ENCODE results near the gene SCYL2. TPM values are rescaled to one million over a fixed set of nuclear protein-coding genes. Genes with fewer than 3 reads are reported as not detected.
"Not testable (repeated sequence)": the region's sequence is repeated elsewhere in the genome, so short reads cannot be mapped to it uniquely, and the experiment has no call there.

SCYL2 gene
- total RNA-seq, 2 experiments from 2014 or later, result 36.4 to 37.4 TPM

DNA sequence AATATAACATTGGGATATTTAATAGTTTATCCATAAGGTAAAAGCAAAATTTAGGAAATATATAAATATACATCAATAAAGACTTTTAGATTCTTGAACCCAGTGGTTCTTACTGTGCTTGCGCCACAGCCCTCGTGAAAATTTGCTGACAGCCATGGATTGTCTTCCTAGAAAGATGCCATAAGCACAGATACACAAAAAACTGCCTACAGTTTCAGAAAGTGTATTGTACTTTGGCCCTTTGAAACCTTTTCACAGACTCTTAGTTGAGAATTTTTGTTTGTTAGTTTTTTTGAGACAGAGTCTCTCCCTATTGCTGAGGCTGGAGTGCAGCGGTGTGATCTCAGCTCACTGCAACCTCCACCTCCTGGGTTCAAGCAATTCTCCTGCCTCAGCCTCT, 28.2 kb upstream of the SCYL2 start:
- H3K9me3 Mint-ChIP-seq, result no peaks in the 10 kb centered on the region
- POLR2A ChIA-PET, result interaction anchor here (0.6 kb wide), 1 partner anchor 815 kb away, joined by 4 read pairs; no protein-coding TSS in a partner anchor
- DNase-seq, result no peak
- no peak overlapping the region for H3K4me3 Mint-ChIP-seq
- H3K27me3 Mint-ChIP-seq, result no peaks in the 10 kb centered on the region
- no peaks in the 10 kb centered on the region for H3K4me1 Mint-ChIP-seq
- H3K36me3 Mint-ChIP-seq (ENCODE audit: low read depth), result no peaks in the 10 kb centered on the region
- CTCF ChIA-PET, result no interaction called here
- H3K27ac Mint-ChIP-seq, result no peak overlapping the region

DNA sequence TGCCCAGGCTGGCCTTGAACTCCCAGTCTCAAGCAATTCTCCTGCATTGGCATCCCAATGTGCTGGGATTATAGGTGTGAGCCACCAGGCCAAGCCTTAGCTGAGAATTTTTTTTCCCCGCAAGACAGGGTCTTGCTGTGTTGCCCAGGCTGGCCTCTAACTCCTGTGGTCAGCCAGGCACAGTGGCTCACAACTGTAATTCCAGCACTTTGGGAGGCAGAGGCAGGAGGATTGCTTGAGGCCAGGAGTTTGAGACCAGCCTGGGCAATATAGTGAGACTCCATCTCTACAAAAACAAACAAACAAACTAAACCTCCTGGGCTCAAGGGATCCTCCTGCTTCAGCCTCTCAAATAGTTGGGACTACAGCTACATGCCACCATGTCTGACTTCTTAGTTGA, 27.4 kb upstream of the SCYL2 start:
- no peak for DNase-seq
- CTCF ChIA-PET, result no interaction called here

DNA sequence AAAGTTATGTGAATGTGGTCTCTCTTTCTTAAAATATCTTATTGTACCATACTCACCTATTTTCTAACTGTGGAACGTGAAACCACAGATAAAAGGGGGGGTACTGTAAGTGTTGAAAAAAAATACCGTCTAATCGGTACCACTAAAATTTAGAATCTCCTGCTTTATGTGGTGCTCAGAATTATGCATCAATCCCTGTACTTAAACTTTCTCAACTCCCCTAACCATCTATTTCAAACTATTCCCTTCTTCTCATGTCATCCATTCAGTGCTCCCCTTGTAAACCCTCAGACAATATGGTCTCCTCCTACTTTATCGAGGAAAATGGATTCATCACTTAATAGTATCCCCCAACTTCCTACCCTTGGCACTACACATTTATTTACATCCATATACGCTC, 23.8 kb upstream of the SCYL2 start:
- no peak overlapping the region for H3K4me3 Mint-ChIP-seq
- CTCF ChIA-PET, result interaction anchor here (0.9 kb wide), 1 partner anchor 88 kb away, joined by 3 read pairs; no protein-coding TSS in a partner anchor
- POLR2A ChIA-PET, result no interaction called here
- DNase-seq, result no peak
- H3K9me3 Mint-ChIP-seq, result no peaks in the 10 kb centered on the region
- H3K36me3 Mint-ChIP-seq (ENCODE audit: low read depth), result no peaks in the 10 kb centered on the region
- no peak overlapping the region for H3K27ac Mint-ChIP-seq
- no peaks in the 10 kb centered on the region for H3K4me1 Mint-ChIP-seq
- H3K27me3 Mint-ChIP-seq, result no peaks in the 10 kb centered on the region

More for the DNA sequence above, 27.4 kb upstream of the SCYL2 start:
- no peaks in the 10 kb centered on the region for H3K9me3 Mint-ChIP-seq
- POLR2A ChIA-PET, result interaction anchor here (0.6 kb wide), 1 partner anchor 816 kb away, joined by 4 read pairs; no protein-coding TSS in a partner anchor
- H3K27me3 Mint-ChIP-seq, result no peaks in the 10 kb centered on the region
- no peak overlapping the region for H3K4me3 Mint-ChIP-seq
- no peaks in the 10 kb centered on the region for H3K4me1 Mint-ChIP-seq
- H3K36me3 Mint-ChIP-seq (ENCODE audit: low read depth), result no peaks in the 10 kb centered on the region
- H3K27ac Mint-ChIP-seq, result no peak overlapping the region

DNA sequence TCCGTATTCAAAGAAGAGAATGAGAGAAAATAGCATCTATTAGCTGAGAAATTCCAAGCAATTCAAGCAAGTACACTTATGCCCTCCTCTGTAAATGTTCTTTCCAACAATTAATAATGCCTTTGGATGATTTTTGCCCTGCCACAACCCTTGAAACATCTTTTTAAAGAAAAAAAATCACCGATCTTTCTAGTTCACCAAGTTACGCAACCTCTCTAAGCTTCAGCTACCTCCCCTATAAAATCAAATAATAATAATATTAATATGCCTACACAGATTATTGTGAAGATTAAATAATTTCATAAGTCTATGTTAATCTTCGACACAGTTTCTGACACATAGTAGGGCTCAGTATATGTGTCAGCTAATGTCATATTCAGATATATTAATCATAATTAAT, 19.2 kb upstream of the SCYL2 start:
- DNase-seq, result no peak
- Mint-ChIP-seq H3K4me1 (no peaks in the 10 kb centered on the region), H3K9me3 (no peaks in the 10 kb centered on the region), H3K36me3 (ENCODE audit: low read depth) (no peaks in the 10 kb centered on the region), H3K27ac (no peak overlapping the region), H3K27me3 (no peaks in the 10 kb centered on the region), H3K4me3 (no peak overlapping the region)
- ChIA-PET POLR2A (no interaction called here), CTCF (no interaction called here)

DNA sequence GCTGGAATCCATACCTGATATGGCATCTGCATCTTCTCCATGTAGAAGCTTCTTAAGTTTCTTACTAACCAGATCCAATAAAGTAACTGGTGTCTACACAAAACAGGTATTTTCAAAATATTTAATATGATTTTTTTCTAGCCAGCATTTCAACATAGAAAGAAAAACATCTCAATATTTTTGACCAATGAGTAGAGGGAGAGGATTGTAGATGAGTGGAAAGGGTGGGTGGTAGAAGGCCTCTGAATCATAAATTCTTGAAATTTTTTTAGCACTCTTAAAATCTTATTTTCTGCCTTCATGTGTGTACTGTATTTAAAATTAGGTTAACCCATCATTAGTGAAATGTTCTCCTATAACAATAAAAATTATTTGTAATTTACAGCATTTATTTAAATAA, 18.1 kb upstream of the SCYL2 start:
- no peak for DNase-seq
- Mint-ChIP-seq H3K4me1 (no peaks in the 10 kb centered on the region), H3K27ac (no peak overlapping the region), H3K27me3 (no peaks in the 10 kb centered on the region), H3K4me3 (no peak overlapping the region), H3K9me3 (no peaks in the 10 kb centered on the region), H3K36me3 (ENCODE audit: low read depth) (no peaks in the 10 kb centered on the region)
- ChIA-PET POLR2A (no interaction called here), CTCF (no interaction called here)

DNA sequence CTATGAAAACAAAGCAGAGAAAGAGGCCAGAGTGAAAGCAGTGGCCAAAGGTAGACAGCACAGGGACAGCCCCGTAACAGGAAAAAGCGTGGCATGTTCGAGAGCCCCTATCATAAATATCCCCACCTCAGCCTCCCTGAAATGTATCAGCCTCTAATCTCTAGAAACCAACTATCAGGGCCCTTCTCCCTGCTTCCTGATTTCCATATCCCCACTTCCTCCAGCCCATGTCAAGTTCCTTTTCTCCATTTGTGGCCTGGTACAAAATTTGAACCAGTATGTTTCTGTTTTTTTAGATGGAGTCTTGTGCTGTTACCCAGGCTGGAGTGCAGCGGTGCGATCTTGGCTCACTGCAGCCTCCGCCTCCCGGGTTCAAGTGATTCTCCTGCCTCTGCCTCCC, 17.0 kb upstream of the SCYL2 start:
- DNase-seq, result no peak
- ChIA-PET CTCF (no interaction called here), POLR2A (no interaction called here)
- H3K4me1 Mint-ChIP-seq, result no peaks in the 10 kb centered on the region
- H3K9me3 Mint-ChIP-seq, result no peaks in the 10 kb centered on the region
- H3K27ac Mint-ChIP-seq, result no peak overlapping the region
- no peak overlapping the region for H3K4me3 Mint-ChIP-seq
- H3K36me3 Mint-ChIP-seq (ENCODE audit: low read depth), result no peaks in the 10 kb centered on the region
- no peaks in the 10 kb centered on the region for H3K27me3 Mint-ChIP-seq

DNA sequence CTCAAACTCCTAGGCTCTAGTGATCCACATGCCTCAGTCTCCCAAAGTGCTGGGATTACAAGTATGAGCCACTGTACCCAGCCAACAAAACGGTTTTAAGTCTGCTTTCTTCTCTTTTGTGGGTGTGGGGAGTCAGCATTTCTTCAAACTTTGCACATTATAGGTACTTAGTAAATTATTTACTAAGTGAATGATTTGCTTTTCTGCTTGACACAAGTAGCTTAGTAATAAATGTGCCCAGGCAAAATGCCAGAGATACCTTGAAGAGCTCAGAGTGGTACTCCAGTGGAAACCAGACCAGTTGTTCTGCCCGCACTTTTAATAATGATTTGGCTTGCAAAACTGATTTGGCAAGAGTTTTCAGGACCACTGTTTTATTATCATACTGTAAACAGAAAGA, 15.1 kb upstream of the SCYL2 start:
- DNase-seq, result no peak
- CTCF ChIA-PET, result no interaction called here
- H3K4me3 Mint-ChIP-seq, result no peak overlapping the region
- H3K36me3 Mint-ChIP-seq (ENCODE audit: low read depth), result no peaks in the 10 kb centered on the region
- H3K9me3 Mint-ChIP-seq, result no peaks in the 10 kb centered on the region
- no peak overlapping the region for H3K27ac Mint-ChIP-seq
- POLR2A ChIA-PET, result interaction anchor here (0.6 kb wide), 1 partner anchor 1548 kb away, joined by 3 read pairs; no protein-coding TSS in a partner anchor
- no peaks in the 10 kb centered on the region for H3K4me1 Mint-ChIP-seq
- no peaks in the 10 kb centered on the region for H3K27me3 Mint-ChIP-seq

DNA sequence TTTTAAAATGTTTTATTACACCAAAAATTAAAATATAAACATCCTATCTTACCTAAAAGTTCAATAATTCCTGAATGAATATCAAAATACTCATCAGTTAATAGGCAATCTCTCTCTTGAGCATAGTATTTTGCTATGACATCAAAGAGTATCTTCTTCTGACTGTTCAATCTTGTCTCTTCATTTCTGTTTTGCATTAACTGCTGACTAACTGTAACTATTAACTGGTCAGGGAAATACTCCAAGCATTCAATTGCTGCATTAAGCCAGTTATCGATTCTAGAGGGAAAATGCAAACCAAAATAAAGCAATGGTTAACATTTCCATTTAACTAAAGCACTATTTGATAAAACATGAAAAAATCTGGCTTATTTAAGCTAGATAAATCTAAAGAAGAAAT, 13.5 kb upstream of the SCYL2 start:
- no peak for DNase-seq
- H3K4me1 Mint-ChIP-seq, result peaks cover 10% of the 10 kb centered on the region
- ChIA-PET CTCF (no interaction called here), POLR2A (no interaction called here)
- H3K9me3 Mint-ChIP-seq, result no peaks in the 10 kb centered on the region
- H3K4me3 Mint-ChIP-seq, result no peak overlapping the region
- H3K27me3 Mint-ChIP-seq, result no peaks in the 10 kb centered on the region
- H3K36me3 Mint-ChIP-seq (ENCODE audit: low read depth), result no peaks in the 10 kb centered on the region
- H3K27ac Mint-ChIP-seq, result no peak overlapping the region

DNA sequence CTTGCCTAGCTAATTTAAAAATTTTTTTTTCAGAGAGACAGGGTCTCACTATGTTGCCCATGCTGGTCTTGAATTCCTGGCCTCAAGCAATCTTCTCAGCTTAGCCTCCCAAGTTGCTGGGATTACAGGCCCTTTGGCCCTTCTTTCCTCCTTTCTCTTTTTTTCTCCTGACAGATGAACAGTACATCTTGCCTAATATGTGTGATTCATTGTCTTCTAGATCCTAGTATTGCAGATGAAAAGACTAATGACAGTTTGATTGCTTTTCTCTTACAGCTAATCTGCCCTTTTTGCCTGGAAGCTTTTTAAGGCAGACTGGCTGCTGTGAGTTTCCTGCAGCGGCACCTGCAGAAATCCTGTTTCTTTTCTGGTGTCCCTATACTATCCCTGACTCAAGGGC, 12.1 kb upstream of the SCYL2 start:
- Mint-ChIP-seq H3K27me3 (no peaks in the 10 kb centered on the region), H3K4me1 (peaks cover 13% of the 10 kb centered on the region), H3K9me3 (no peaks in the 10 kb centered on the region), H3K27ac (no peak overlapping the region), H3K36me3 (ENCODE audit: low read depth) (no peaks in the 10 kb centered on the region), H3K4me3 (no peak overlapping the region)
- POLR2A ChIA-PET, result interaction anchor here (0.5 kb wide), 1 partner anchor 11 kb away, joined by 3 read pairs; no protein-coding TSS in a partner anchor
- DNase-seq, result no peak
- CTCF ChIA-PET, result interaction anchor here (0.6 kb wide), 1 partner anchor 20 kb away, joined by 3 read pairs; no protein-coding TSS in a partner anchor

DNA sequence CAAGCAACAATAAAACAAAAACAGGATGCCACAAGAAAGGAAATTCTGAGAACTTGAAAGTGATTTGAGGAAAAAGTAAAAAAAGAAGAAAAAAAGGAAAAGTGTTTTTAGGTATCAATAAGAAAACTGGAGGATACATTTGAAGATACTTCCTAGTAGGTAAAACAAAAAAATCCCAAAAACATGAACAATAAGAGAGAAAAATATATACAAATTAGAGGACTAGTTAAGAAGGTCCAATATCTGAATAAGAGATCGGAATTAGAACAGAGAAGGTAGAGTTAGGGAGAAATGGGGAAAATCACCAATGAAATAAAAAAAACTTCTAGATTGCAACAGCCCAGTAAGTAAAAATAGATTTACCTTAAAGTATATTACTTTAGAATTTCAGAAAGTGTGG, 8.8 kb upstream of the SCYL2 start:
- Mint-ChIP-seq H3K36me3 (ENCODE audit: low read depth) (no peaks in the 10 kb centered on the region), H3K4me1 (peaks cover 13% of the 10 kb centered on the region), H3K27ac (no peak overlapping the region), H3K27me3 (no peaks in the 10 kb centered on the region), H3K9me3 (no peaks in the 10 kb centered on the region), H3K4me3 (no peak overlapping the region)
- no peak for DNase-seq
- ChIA-PET POLR2A (no interaction called here), CTCF (no interaction called here)

DNA sequence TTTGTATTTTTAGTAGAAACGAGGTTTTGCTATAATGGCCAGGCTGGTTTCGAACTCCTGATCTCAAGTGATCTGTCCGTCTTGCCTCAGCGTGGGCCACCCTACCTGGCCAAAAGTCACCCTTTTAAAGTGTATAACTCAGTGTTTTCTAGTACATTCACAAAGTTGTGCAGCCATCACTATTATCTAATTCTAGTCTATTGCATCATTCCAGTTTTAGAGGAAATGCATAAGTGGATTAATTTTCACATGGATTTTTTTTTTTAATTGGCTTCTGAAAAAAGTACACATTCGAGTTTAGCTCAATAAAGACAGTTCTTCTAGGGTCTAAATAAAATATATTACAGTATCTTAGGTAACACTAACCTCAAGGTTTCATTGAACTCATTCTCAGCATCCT, 3.8 kb upstream of the SCYL2 start:
- no peaks in the 10 kb centered on the region for H3K9me3 Mint-ChIP-seq
- POLR2A ChIA-PET, result no interaction called here
- DNase-seq, result no peak
- CTCF ChIA-PET, result no interaction called here
- peaks cover 14% of the 10 kb centered on the region for H3K4me1 Mint-ChIP-seq
- H3K27ac Mint-ChIP-seq, result no peak overlapping the region
- H3K36me3 Mint-ChIP-seq (ENCODE audit: low read depth), result no peaks in the 10 kb centered on the region
- H3K27me3 Mint-ChIP-seq, result no peaks in the 10 kb centered on the region
- H3K4me3 Mint-ChIP-seq, result no peak overlapping the region

DNA sequence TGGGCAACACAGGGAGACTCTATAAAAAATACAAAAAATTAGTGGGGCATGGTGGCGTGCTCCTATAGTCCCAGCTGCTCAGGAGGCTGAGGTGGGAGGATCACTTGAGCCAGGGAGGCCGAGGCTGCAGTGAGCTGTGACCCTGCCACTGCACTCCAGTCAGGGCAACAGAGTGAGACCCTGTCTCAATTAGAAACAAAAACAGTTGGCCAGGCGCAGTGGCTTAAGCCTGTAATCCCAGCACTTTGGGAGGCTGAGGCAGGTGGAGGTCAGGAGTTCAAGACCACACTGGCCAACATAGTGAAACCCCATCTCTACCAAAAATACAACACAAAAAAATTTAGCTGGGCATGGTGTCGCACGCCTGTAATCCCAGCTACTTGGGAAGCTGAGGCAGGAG, 1.9 kb upstream of the SCYL2 start:
- CTCF ChIA-PET; H3K9me3 Mint-ChIP-seq; H3K27ac Mint-ChIP-seq; H3K27me3 Mint-ChIP-seq; DNase-seq; H3K4me3 Mint-ChIP-seq; H3K36me3 Mint-ChIP-seq (ENCODE audit: low read depth): not testable (repeated sequence)
- POLR2A ChIA-PET, result interaction anchor here (0.6 kb wide), 1 partner anchor 1014 kb away, joined by 4 read pairs; no protein-coding TSS in a partner anchor
- peaks cover 24% of the 10 kb centered on the region for H3K4me1 Mint-ChIP-seq

DNA sequence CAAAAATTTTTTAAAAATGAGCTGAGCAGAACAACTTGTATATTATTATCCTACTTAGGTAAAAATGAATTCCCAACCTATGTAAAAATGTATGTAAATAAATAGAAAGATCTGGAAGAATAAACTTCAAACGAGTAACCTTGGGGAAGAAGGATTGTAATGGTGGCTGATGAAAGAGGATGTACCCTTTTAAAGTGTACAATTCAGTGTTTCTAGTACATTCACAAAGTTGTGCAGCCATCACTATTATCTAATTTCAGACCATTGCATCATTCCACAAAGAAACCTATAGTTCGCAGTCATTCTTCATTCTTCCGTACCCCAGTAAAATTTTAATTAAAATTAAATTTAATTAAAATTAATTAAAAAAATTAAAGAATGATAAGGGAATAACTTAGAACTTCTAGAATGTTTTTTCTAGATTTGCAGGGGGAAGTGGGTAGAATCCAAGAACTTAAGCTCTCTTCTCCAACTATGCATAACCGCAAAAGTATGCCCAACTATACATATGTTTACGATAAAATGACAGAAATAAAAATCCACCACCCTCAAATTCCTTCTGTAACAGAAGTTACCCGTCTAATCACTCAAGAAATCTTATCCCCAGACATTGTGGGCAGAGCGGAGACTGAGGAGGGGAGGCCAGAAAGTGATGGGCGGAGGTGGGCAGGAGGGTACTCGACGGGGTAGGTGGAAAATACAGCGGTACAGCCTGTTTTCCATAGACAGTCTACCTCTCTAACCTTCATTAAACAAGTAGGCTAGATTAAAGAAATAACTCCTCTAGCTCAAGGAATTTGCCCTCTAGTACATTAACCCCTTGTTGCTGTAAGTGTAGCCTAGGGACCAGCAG, 1.0 kb upstream of the SCYL2 start:
- peak overlapping the region; percentile 91 for H3K4me3 Mint-ChIP-seq
- peaks cover 3% of the 10 kb centered on the region for H3K36me3 Mint-ChIP-seq (ENCODE audit: low read depth)
- no peaks in the 10 kb centered on the region for H3K27me3 Mint-ChIP-seq
- no peaks in the 10 kb centered on the region for H3K9me3 Mint-ChIP-seq
- peaks cover 26% of the 10 kb centered on the region for H3K4me1 Mint-ChIP-seq
- ChIA-PET POLR2A (interaction anchor here (0.5 to 2.9 kb wide), 9 partner anchors 12 to 1621 kb away, joined by 3 to 70 read pairs (median 3); partner anchors contain the start of genes ACTR6, APAF1 and IKBIP), CTCF (interaction anchor here (0.8 to 2.5 kb wide), 5 partner anchors 31 to 208 kb away, joined by 3 to 10 read pairs (median 7); partner anchors contain the start of gene ACTR6)
- DNase-seq, result no peak
- H3K27ac Mint-ChIP-seq, result peak overlapping the region; percentile 93

DNA sequence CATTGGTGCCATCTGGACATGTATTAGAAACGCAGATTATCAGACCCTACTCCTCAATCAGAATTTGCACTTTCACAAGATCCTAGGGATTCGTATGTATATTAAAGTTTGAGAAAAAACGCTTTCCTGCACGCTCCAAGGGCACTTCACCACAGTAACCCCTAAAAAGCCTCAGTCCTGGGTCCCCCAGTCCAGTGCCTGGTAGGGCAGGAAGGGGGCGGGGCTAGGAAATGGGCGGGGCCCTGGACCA, 467 bp upstream of the SCYL2 start:
- peaks cover 28% of the 10 kb centered on the region for H3K4me1 Mint-ChIP-seq
- POLR2A ChIA-PET, result interaction anchor here (0.7 to 2.9 kb wide), 8 partner anchors 12 to 1622 kb away, joined by 3 to 70 read pairs (median 3); partner anchors contain the start of genes ACTR6, APAF1 and IKBIP
- peaks cover 3% of the 10 kb centered on the region for H3K36me3 Mint-ChIP-seq (ENCODE audit: low read depth)
- H3K9me3 Mint-ChIP-seq, result no peaks in the 10 kb centered on the region
- H3K27ac Mint-ChIP-seq, result peak overlapping the region; percentile 93
- H3K4me3 Mint-ChIP-seq, result peak overlapping the region; percentile 91
- CTCF ChIA-PET, result interaction anchor here (0.8 to 2.5 kb wide), 5 partner anchors 31 to 208 kb away, joined by 3 to 10 read pairs (median 7); partner anchors contain the start of gene ACTR6
- H3K27me3 Mint-ChIP-seq, result no peaks in the 10 kb centered on the region
- peak; percentile 94 for DNase-seq

All from activated CD4-positive, alpha-beta memory T cell treated with anti-CD3 and anti-CD28 coated beads, Interleukin-2, amount 10 ng/mL, durations not matched to agents 7 days and 5 days (primary cell).